Esophagus (tissue), 2 donors: ENCODE data around the gene PITPNM1. TPM values are rescaled to one million over a fixed set of nuclear protein-coding genes. Genes with fewer than 3 reads are reported as not detected.

Experiments used
- H3K27ac ChIP-seq, 2 donors: one replicate each; pipeline ENCODE4 v1.5.1; 2013; ENCODE audit warnings: low read depth in 2 of 2, mild to moderate bottlenecking in 2 of 2, inconsistent platforms in 1 of 2, low read length in 1 of 2, moderate library complexity in 1 of 2
- H3K27me3 ChIP-seq, 2 donors: one replicate each; pipeline ENCODE4 v1.6.1; 2013; ENCODE audit warnings: low read length in 2 of 2, control low read depth in 1 of 2, mild to moderate bottlenecking in 1 of 2; ENCODE audit not compliant: insufficient read depth in 2 of 2, control insufficient read depth in 1 of 2
- H3K36me3 ChIP-seq, 2 donors: one replicate each; pipeline ENCODE4 v1.6.1; 2013; ENCODE audit warnings: low read length in 1 of 2; ENCODE audit not compliant: control insufficient read depth in 2 of 2, insufficient read depth in 2 of 2
- H3K4me1 ChIP-seq, 2 donors: one replicate each; pipeline ENCODE4 v1.6.1; 2013; ENCODE audit warnings: low read length in 1 of 2; ENCODE audit not compliant: control insufficient read depth in 2 of 2, insufficient read depth in 2 of 2
- H3K4me3 ChIP-seq, 2 donors: one replicate each; pipeline ENCODE4 v1.5.1; 2013; ENCODE audit warnings: low read length in 2 of 2, mild to moderate bottlenecking in 2 of 2, low read depth in 1 of 2, moderate library complexity in 1 of 2
- H3K9me3 ChIP-seq, 2 donors: one replicate each; pipeline ENCODE4 v1.6.1; 2013; ENCODE audit warnings: mild to moderate bottlenecking in 2 of 2, low read depth in 1 of 2, low read length in 1 of 2, moderate library complexity in 1 of 2; ENCODE audit not compliant: control insufficient read depth in 2 of 2, insufficient read depth in 1 of 2
- WGBS, 2 donors: extraction: QIAGEN DNeasy Blood & Tissue Kit; methylation state at CpG; one replicate each; pipeline ENCODE4 v1.1.7; 2013; 5-methylcytosine and 5-hydroxymethylcytosine counted together
- polyA plus RNA-seq, 2 donors: library from polyadenylated mRNA; stranded (reverse); fragments of 200-250 nt; gene quantifications; one replicate each; pipeline ENCODE4 v1.2.3, GENCODE V29; 2013
- donor health status: healthy with polysubstance abuse.
- donor health status: Bipolar disorder and iron deficiency.

The PITPNM1 gene
- polyA plus RNA-seq, 2 donors = 18.2 to 29.3 TPM

GRCh38 chr11:67449116-67449844 lies 55.9 kb downstream of the PITPNM1 start:
- 64 to 73% methylated on average over 9 of the region's 9 CpGs for WGBS, 2 donors
- Histone ChIP-seq H3K4me3 (no peak overlapping the region), H3K27me3 (no peaks in the 10 kb centered on the region), H3K9me3 (no peaks in the 10 kb centered on the region), H3K36me3 (no peaks in the 10 kb centered on the region), H3K4me1 (peaks cover 0 to 2% of the 10 kb centered on the region in 2 donors), H3K27ac (no peak overlapping the region)

GRCh38 chr11:67448220-67448609 lies 56.9 kb downstream of the PITPNM1 start:
- H3K27me3 ChIP-seq = no peaks in the 10 kb centered on the region
- H3K4me3 ChIP-seq = no peak overlapping the region
- no peaks in the 10 kb centered on the region for H3K9me3 ChIP-seq
- H3K4me1 ChIP-seq = peaks cover 0 to 2% of the 10 kb centered on the region in 2 donors
- no peak overlapping the region for H3K27ac ChIP-seq
- H3K36me3 ChIP-seq = no peaks in the 10 kb centered on the region
- 88 to 94% methylated on average over 7 of the region's 7 CpGs for WGBS, 2 donors

- Histone ChIP-seq H3K9me3 (no peaks in the 10 kb centered on the region), H3K36me3 (peaks cover 0 to 13% of the 10 kb centered on the region in 2 donors), H3K27me3 (no peaks in the 10 kb centered on the region), H3K4me3 (no peak overlapping the region), H3K4me1 (peaks cover 4 to 14% of the 10 kb centered on the region in 2 donors), H3K27ac (no peak overlapping the region)
- WGBS, 2 donors = 83 to 87% methylated on average over 5 of the region's 5 CpGs
Measured at GRCh38 chr11:67445515-67445914, 59.6 kb downstream of the PITPNM1 start.

- peaks cover 0 to 35% of the 10 kb centered on the region in 2 donors for H3K36me3 ChIP-seq
- peak overlapping the region; percentile 90 to 92 for H3K27ac ChIP-seq
- peak overlapping the region; percentile 77 to 80 for H3K4me3 ChIP-seq
- no peaks in the 10 kb centered on the region for H3K27me3 ChIP-seq
- 36 to 43% methylated on average over 35 to 45 of the region's 45 CpGs for WGBS, 2 donors
- no peaks in the 10 kb centered on the region for H3K9me3 ChIP-seq
- H3K4me1 ChIP-seq = peaks cover 8 to 21% of the 10 kb centered on the region in 2 donors
Measured at GRCh38 chr11:67442504-67443404, 62.4 kb downstream of the PITPNM1 start.

Other genes with a start within 250 kb of the PITPNM1 start
- 10 to 100 TPM; 62.4 to 74.2 TPM for gene GRK2, start 238.9 kb downstream of the PITPNM1 start, polyA plus RNA-seq
- gene ANKRD13D, start 216.1 kb downstream of the PITPNM1 start, polyA plus RNA-seq = 10 to 100 TPM; 36.8 to 87.3 TPM
- gene SSH3, start 201.8 kb downstream of the PITPNM1 start, polyA plus RNA-seq = 10 to 100 TPM; 38.6 to 55.6 TPM
- 100 to 1,000 TPM; 112 to 114 TPM for gene POLD4, start 151.8 kb downstream of the PITPNM1 start, polyA plus RNA-seq
- 1 to 10 TPM; 1.4 to 2.2 TPM for gene CLCF1, start 131.8 kb downstream of the PITPNM1 start, polyA plus RNA-seq
- gene RAD9A, start 113.4 kb downstream of the PITPNM1 start, polyA plus RNA-seq = 10 to 100 TPM; 17.5 to 26.2 TPM
- 100 to 1,000 TPM; 105 to 149 TPM for gene PPP1CA, start 103.5 kb downstream of the PITPNM1 start, polyA plus RNA-seq
- gene TBC1D10C, start 101.3 kb downstream of the PITPNM1 start, polyA plus RNA-seq = 1 to 10 TPM; 3.9 to 6.2 TPM
- gene CARNS1, start 89.7 kb downstream of the PITPNM1 start, polyA plus RNA-seq = under 1 TPM; 0.21 to 0.29 TPM
- 10 to 100 TPM; 79.6 to 85.9 TPM for gene RPS6KB2, start 76.9 kb downstream of the PITPNM1 start, polyA plus RNA-seq
- 1 to 10 TPM; 6.2 to 6.5 TPM for gene PTPRCAP, start 67.7 kb downstream of the PITPNM1 start, polyA plus RNA-seq
- 100 to 1,000 TPM in 1 of 2 donors, 10 to 100 TPM in 1; 70.7 to 114 TPM for gene CORO1B, start 61.9 kb downstream of the PITPNM1 start, polyA plus RNA-seq
- gene GPR152, start 52.6 kb downstream of the PITPNM1 start, polyA plus RNA-seq = not detected
- under 1 TPM; 0.14 to 0.39 TPM for gene CABP4, start 50.0 kb downstream of the PITPNM1 start, polyA plus RNA-seq
- gene TMEM134, start 36.1 kb downstream of the PITPNM1 start, polyA plus RNA-seq = 100 to 1,000 TPM; 154 to 160 TPM
- 10 to 100 TPM; 34.1 to 41.5 TPM for gene AIP, start 22.3 kb downstream of the PITPNM1 start, polyA plus RNA-seq
- 10 to 100 TPM; 49.4 to 52.2 TPM for gene CDK2AP2, start 2.8 kb upstream of the PITPNM1 start, polyA plus RNA-seq
- not detected for gene CABP2, start 18.1 kb upstream of the PITPNM1 start, polyA plus RNA-seq
- gene GSTP1, start 78.4 kb upstream of the PITPNM1 start, polyA plus RNA-seq = 1,000 to 10,000 TPM; 3,504 to 3,523 TPM
- 100 to 1,000 TPM; 122 to 137 TPM for gene NDUFV1, start 101.6 kb upstream of the PITPNM1 start, polyA plus RNA-seq
- 10 to 100 TPM; 43.1 to 59.3 TPM for gene NUDT8, start 124.6 kb upstream of the PITPNM1 start, polyA plus RNA-seq
- not detected for gene TBX10, start 134.4 kb upstream of the PITPNM1 start, polyA plus RNA-seq
- gene ACY3, start 145.4 kb upstream of the PITPNM1 start, polyA plus RNA-seq = under 1 TPM; 0.08 to 0.11 TPM
- 100 to 1,000 TPM in 1 of 2 donors, 10 to 100 TPM in 1; 62.8 to 120 TPM for gene ALDH3B2, start 169.3 kb upstream of the PITPNM1 start, polyA plus RNA-seq